Measurements from ENCODE around the gene PCBP3.

The PCBP3 gene

DNA sequence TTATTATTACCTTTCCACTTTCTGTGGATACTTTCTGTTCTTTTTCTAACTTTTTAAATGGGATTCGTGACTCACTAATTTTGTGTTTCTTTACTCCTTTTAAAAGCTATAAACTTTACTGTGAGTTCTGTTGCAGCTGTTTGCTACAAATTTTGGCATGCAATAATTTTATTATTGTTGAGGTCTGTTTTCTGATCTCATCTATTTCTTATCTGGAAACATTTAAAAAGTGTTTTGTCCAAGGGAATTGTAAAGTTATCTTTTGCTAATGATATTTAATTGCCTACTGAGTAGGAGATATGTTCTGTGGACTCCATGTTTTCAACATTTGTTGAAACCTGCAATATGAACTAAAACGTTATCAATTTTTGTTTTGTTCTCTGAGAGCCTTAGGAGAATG, 199.9 kb downstream of the PCBP3 start:
- TF ChIP-seq, protein P1, sequence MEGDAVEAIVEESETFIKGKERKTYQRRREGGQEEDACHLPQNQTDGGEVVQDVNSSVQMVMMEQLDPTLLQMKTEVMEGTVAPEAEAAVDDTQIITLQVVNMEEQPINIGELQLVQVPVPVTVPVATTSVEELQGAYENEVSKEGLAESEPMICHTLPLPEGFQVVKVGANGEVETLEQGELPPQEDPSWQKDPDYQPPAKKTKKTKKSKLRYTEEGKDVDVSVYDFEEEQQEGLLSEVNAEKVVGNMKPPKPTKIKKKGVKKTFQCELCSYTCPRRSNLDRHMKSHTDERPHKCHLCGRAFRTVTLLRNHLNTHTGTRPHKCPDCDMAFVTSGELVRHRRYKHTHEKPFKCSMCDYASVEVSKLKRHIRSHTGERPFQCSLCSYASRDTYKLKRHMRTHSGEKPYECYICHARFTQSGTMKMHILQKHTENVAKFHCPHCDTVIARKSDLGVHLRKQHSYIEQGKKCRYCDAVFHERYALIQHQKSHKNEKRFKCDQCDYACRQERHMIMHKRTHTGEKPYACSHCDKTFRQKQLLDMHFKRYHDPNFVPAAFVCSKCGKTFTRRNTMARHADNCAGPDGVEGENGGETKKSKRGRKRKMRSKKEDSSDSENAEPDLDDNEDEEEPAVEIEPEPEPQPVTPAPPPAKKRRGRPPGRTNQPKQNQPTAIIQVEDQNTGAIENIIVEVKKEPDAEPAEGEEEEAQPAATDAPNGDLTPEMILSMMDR (IDR thresholded peaks at IDR 0.05), result no peak

DNA sequence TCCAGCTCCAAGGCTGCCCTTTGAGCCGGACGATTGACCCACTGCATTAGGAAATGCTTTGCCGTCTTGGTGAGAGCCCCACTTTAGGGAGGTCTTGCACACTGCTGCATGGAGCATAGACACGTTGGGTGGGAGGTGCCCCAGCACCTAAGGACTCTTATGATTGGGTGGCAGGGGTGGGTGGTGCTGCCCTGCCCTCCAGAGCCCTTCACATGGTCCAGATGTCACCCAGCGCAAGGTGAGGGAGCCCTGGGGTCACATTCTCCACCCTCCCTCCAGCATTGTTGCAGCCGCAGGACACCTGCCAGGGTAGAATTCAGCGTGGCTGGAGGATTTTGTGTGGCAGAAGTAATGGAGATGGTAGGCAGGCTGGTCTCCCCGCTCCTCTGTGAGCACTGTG, 200.7 kb downstream of the PCBP3 start:
- TF ChIP-seq, protein P1 (IDR thresholded peaks at IDR 0.05), result no peak

DNA sequence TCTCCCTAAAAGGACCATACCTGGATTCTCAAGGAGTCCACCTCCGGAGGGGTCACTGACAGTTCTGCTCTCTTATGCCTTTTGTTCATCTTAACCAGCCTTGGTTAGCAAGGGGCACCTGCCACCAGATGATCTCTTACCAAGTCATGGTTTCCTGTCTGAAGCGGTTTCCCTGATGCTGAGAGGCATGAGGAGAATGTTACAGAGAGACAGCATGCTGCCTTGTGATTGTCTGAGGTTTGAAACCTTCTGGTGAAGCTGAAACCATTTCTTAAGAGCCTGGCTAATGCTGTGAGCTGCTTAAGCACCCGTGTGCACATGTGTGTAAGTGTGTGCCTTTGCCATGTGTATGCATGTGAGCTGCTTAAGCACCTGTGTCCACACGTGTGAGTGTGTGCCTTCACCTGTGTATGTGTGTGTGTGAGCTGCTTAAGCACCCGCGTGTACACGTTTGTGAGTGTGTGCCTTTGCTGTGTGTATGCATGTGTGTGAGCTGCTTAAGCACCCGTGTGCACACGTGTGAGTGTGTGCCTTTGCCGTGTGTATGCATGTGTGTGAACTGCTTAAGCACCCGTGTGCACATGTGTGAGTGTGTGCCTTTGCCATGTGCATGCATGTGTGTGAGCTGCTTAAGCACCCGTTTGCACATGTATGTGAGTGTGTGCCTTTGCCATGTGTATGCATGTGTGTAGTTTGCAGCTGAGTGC, 201.7 kb downstream of the PCBP3 start:
- TF ChIP-seq, protein P1 (IDR thresholded peaks at IDR 0.05), result no peak

DNA sequence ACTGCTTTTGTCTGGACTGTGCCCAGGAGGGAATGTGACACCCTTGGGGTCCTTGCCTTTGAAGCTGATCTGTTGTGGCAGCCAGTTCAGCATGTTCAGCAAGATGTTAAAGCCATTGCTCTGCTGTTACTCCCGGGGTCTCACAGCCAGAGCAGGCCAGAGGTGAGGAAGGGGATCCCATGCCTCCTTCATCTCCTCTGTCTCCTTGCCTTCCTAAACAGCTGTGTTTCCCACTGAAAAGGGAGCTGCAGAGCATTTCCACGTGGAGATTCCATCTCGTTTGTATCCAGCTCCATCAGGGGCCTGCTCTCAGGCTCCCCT, 202.2 kb downstream of the PCBP3 start:
- TF ChIP-seq, protein P1 (IDR thresholded peaks at IDR 0.05), result no peak

DNA sequence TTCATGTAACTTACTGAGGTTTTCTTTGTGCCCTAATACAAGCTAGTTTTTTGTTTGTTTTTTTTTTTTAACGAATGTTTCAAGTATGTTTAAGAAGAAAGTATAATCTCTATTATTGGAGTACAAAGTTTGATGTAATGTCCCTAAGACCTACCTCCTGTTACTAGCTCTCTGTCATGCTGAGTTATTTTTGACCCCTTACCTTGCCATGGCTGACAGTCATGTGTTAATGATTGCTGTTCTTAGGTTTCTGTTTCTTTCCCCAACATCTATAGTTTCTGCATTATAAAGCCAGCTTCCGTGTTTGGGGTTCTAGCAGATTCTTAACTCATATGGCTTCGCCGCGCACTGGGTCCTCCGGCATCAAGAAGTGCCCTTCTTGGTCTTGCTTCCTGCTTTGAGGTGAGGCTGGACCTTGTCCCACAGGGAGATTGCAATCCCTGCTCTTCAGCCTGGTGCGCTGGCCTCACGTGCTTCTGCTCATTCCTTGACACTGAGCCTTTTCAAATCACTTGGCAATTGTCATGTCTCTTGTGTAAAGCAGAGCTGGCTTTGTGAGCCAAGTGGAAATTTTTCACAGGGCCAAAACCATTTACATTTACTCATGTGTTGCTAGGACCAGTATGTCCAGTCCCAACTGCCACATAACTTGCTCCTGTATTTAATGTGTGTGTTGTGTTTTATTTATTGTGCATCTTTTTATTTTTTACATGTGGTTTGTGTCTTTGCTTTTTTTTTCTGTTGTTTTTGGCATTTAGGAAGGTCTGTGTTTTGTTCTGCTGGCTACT, 203.0 kb downstream of the PCBP3 start:
- TF ChIP-seq, protein P1 (IDR thresholded peaks at IDR 0.05), result no peak

DNA sequence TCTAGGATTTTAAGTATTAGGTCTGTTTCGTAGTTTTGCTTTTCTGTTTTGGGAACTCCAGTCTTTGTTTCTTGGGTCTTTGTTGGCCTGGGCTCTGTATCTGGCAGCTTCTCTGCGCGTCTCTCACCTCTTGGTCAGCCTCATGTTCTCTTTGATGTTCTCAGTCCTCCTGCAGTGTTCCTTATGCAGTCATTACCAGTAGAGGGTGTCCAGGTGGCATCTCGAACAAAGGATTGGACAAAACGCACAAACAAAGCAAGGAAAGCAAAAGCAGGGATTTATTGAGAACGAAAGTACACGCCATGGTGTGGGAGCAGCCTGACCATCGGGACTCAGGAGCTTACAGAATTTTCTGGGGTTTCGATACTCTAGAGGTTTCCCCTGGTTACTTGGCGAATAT, 204.3 kb downstream of the PCBP3 start:
- TF ChIP-seq, protein P1 (IDR thresholded peaks at IDR 0.05), result no peak

DNA sequence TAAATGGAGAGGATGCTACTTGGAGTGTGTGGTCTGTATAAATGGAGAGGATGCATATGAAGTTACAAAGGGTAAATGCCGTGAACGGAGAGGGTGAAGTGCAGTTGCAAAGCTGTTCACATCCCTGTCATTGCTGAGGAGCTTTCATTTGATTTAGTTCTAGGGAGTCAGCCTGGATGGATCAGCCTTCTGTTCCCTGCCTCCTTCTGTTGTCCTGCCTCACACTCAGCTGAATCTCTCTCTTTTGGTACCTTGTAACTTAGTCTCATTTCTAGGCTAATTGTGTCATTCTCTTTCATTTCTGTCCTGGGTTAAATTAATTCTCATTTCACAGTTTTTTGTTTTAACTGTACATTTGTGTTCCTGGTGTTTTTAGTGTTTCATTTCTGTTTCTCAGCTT, 204.8 kb downstream of the PCBP3 start:
- TF ChIP-seq, protein P1 (IDR thresholded peaks at IDR 0.05), result no peak

Data from LNCAP (cell line).